ENCODE data around the gene POLE2.

DNA sequence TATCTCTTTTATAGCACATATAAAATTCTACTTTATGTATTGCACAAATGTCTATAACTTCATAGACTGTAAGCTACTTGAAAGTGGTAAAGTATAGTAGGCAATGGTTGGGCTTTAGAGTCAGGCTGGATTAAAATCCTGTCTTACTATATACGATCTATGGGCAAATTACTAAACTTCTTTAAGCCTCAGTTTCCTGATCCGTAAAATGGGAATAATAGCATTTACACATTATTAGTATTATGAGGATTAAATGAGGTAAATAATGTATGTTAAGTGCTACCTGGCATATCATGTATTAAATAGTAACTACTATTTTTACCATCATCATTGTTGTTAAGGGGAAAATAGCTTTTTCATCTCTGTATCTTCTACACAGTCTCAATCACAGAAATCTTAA, 14.4 kb downstream of the POLE2 start:
- TF ChIP-seq, protein P1, sequence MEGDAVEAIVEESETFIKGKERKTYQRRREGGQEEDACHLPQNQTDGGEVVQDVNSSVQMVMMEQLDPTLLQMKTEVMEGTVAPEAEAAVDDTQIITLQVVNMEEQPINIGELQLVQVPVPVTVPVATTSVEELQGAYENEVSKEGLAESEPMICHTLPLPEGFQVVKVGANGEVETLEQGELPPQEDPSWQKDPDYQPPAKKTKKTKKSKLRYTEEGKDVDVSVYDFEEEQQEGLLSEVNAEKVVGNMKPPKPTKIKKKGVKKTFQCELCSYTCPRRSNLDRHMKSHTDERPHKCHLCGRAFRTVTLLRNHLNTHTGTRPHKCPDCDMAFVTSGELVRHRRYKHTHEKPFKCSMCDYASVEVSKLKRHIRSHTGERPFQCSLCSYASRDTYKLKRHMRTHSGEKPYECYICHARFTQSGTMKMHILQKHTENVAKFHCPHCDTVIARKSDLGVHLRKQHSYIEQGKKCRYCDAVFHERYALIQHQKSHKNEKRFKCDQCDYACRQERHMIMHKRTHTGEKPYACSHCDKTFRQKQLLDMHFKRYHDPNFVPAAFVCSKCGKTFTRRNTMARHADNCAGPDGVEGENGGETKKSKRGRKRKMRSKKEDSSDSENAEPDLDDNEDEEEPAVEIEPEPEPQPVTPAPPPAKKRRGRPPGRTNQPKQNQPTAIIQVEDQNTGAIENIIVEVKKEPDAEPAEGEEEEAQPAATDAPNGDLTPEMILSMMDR (IDR thresholded peaks at IDR 0.05; ENCODE audit: insufficient read depth, low read depth, low read length): no peak
- TF ChIP-seq EZH2 (IDR thresholded peaks at IDR 0.05; ENCODE audit: insufficient read depth, low read length): no peak
